GM12878 (cell line): ENCODE results near the gene LMF2. TPM values are rescaled to one million over a fixed set of nuclear protein-coding genes. Genes with fewer than 3 reads are reported as not detected.
A peak's percentile ranks its signal among the peaks of the same experiment; 100 is the strongest.

Experiments
- BMI1 ChIP-seq: fragments of 450-650 bp; IDR thresholded peaks from 2 replicates; pipeline ENCODE4 v1.6.1; 2016; ENCODE audit warnings: mild to moderate bottlenecking, moderate library complexity, borderline replicate concordance
- BRCA1 ChIP-seq: IDR thresholded peaks from 2 replicates; pipeline ENCODE4 v1.6.1; 2011; ENCODE audit warnings: low read depth, low read length, improper control_type of control experiment
- FOXK2 ChIP-seq: fragments of 450-650 bp; IDR thresholded peaks from 2 replicates; pipeline ENCODE4 v1.6.1; 2017; ENCODE audit warnings: mild to moderate bottlenecking, moderate library complexity
- GATAD2B ChIP-seq: fragments of 450-650 bp; conservative IDR thresholded peaks from 2 replicates; pipeline ENCODE4 v1.6.1; 2017; ENCODE audit warnings: low read depth, mild to moderate bottlenecking, moderate library complexity
- HDAC2 ChIP-seq: fragments of 200-600 bp; sonication (generic); IDR thresholded peaks from 2 replicates; pipeline ENCODE4 v1.6.1; 2017
- JUND ChIP-seq: IDR thresholded peaks from 2 replicates; pipeline ENCODE4 v1.6.1; 2012; ENCODE audit warnings: low read depth, mild to moderate bottlenecking, low read length, improper control_type of control experiment, moderate library complexity
- KAT2A ChIP-seq: conservative IDR thresholded peaks from 2 replicates; pipeline ENCODE4 v1.6.1; 2011; ENCODE audit warnings: low read depth, low read length; ENCODE audit not compliant: control insufficient read depth
- MAX ChIP-seq: IDR thresholded peaks from 2 replicates; pipeline ENCODE4 v1.6.1; 2012; ENCODE audit warnings: low read depth, low read length, improper control_type of control experiment
- MYB ChIP-seq: fragments of 150-350 bp; IDR thresholded peaks from 2 replicates; pipeline ENCODE4 v1.6.1; 2014; ENCODE audit warnings: mild to moderate bottlenecking, low read depth, low read length, borderline replicate concordance
- NR2C2 ChIP-seq: IDR thresholded peaks from 2 replicates; pipeline ENCODE4 v1.6.1; 2011; ENCODE audit warnings: borderline replicate concordance, low read depth; ENCODE audit not compliant: control insufficient read depth, insufficient read length
- PAX5 ChIP-seq: IDR thresholded peaks from 2 replicates; pipeline ENCODE4 v1.6.1; 2011; ENCODE audit warnings: low read depth, low read length, borderline replicate concordance
- PML ChIP-seq: IDR thresholded peaks from 2 replicates; pipeline ENCODE4 v1.6.1; 2012; ENCODE audit warnings: low read length, inconsistent platforms
- RCOR1 ChIP-seq: conservative IDR thresholded peaks from 2 replicates; pipeline ENCODE4 v1.6.1; 2012; ENCODE audit warnings: low read depth, low read length, improper control_type of control experiment
- RELA ChIP-seq: fragments of 450-650 bp; IDR thresholded peaks from 2 replicates; pipeline ENCODE4 v1.8.0; 2014; ENCODE audit warnings: borderline replicate concordance; ENCODE audit not compliant: partially characterized antibody
- SIN3A ChIP-seq: IDR thresholded peaks from 2 replicates; pipeline ENCODE4 v1.6.1; 2012; ENCODE audit warnings: low read depth, low read length, improper control_type of control experiment
- SMAD1 ChIP-seq: fragments of 450-650 bp; IDR thresholded peaks from 2 replicates; pipeline ENCODE4 v1.6.1; 2018; ENCODE audit warnings: mild to moderate bottlenecking, low read depth; ENCODE audit not compliant: partially characterized antibody
- SREBF1 ChIP-seq: IDR thresholded peaks from 2 replicates; pipeline ENCODE4 v1.6.1; 2012; ENCODE audit warnings: mild to moderate bottlenecking, low read length
- SREBF2 ChIP-seq: IDR thresholded peaks from 2 replicates; pipeline ENCODE4 v1.6.1; 2012; ENCODE audit warnings: mild to moderate bottlenecking, low read length
- STAT1 ChIP-seq: fragments of 450-650 bp; conservative IDR thresholded peaks from 2 replicates; pipeline ENCODE4 v1.6.1; 2014; ENCODE audit warnings: antibody characterized with exemption, mild to moderate bottlenecking
- USF1 ChIP-seq: IDR thresholded peaks from 2 replicates; pipeline ENCODE4 v1.6.1; 2011; ENCODE audit warnings: borderline replicate concordance, low read depth, mild to moderate bottlenecking, moderate library complexity, mixed read lengths, low read length; ENCODE audit not compliant: insufficient read depth; ENCODE audit errors: extremely low read length
- ZNF24 ChIP-seq: fragments of 450-650 bp; IDR thresholded peaks from 2 replicates; pipeline ENCODE4 v1.6.1; 2017; ENCODE audit warnings: antibody characterized with exemption, mild to moderate bottlenecking
- ZNF622 ChIP-seq: fragments of 450-650 bp; IDR thresholded peaks from 2 replicates; pipeline ENCODE4 v1.6.1; 2017; ENCODE audit warnings: mild to moderate bottlenecking, inconsistent platforms
- ZSCAN29 ChIP-seq: fragments of 450-650 bp; IDR thresholded peaks from 2 replicates; pipeline ENCODE4 v1.6.1; 2017; ENCODE audit warnings: mild to moderate bottlenecking, moderate library complexity
- polyA plus RNA-seq, 11 experiments: library from polyadenylated mRNA; depleted of rRNA in 4 of 11; unstranded in 6 of 11; stranded (reverse) in 5 of 11; fragments of >200 nt; fragmentation: Nextera tagmentation in 4 of 11; fragmentation: Illumina TruSeq in 1 of 11; extraction: Ambion mirVana in 4 of 11; extraction: Trizol in 1 of 11; gene quantifications; 1 replicate in 1 of 11; 2 replicates in 10 of 11; pipeline versions ENCODE4 v1.2.1 to v1.2.3, GENCODE V29; 2011 to 2016; ENCODE audit warnings: inconsistent platforms in 2 of 11, missing spikeins in 2 of 11, low read depth in 1 of 11
- total RNA-seq, 4 experiments: library from RNA; depleted of rRNA in 3 of 4; stranded (reverse); fragments of >200 nt in 3 of 4; fragmentation: Illumina TruSeq in 1 of 4; extraction: Trizol in 1 of 4; gene quantifications; 2 replicates each; pipeline versions ENCODE4 v1.2.1 to v1.2.3, GENCODE V29; 2013 to 2021
- TF ChIP-seq, protein P1 (sequence below): fragments of 450-650 bp; IDR thresholded peaks from 2 replicates; pipeline ENCODE4 v1.6.1; 2017; ENCODE audit warnings: mild to moderate bottlenecking, moderate library complexity
- TF ChIP-seq, protein P2 (sequence below): IDR thresholded peaks from 2 replicates; pipeline ENCODE4 v1.6.1; 2011; ENCODE audit warnings: low read depth, low read length, improper control_type of control experiment, borderline replicate concordance
- TF ChIP-seq, protein P3 (sequence below): IDR thresholded peaks from 2 replicates; pipeline ENCODE4 v1.6.1; 2012; ENCODE audit warnings: low read depth, low read length, improper control_type of control experiment

LMF2 gene
- total and polyA plus RNA-seq, 10 of the 15 experiments (the other 5 are each of a cell fraction or from before 2014, with no cell fraction given) = 0.08 to 57.5 (median 21.2) TPM

GRCh38 chr22:50529897-50530579 is 22.5 kb upstream of the LMF2 start, which contains the start of gene TYMP (continued):
- TF ChIP-seq HDAC2 (no peak), RCOR1 (no peak), RELA (no peak), GATAD2B (peak; percentile 90), PML (no peak), SMAD1 (no peak), SREBF2 (no peak), NR2C2 (no peak), ZNF622 (no peak), JUND (no peak), BRCA1 (no peak), BMI1 (no peak), MYB (no peak), PAX5 (no peak), FOXK2 (no peak), MAX (peak; percentile 86), USF1 (no peak), ZSCAN29 (no peak), STAT1 (no peak), ZNF24 (no peak), SIN3A (0 out of 2 replicates have a peak, but pooled peaks have one; percentile 5), KAT2A (no peak), SREBF1 (no peak)
- TF ChIP-seq, protein P1, sequence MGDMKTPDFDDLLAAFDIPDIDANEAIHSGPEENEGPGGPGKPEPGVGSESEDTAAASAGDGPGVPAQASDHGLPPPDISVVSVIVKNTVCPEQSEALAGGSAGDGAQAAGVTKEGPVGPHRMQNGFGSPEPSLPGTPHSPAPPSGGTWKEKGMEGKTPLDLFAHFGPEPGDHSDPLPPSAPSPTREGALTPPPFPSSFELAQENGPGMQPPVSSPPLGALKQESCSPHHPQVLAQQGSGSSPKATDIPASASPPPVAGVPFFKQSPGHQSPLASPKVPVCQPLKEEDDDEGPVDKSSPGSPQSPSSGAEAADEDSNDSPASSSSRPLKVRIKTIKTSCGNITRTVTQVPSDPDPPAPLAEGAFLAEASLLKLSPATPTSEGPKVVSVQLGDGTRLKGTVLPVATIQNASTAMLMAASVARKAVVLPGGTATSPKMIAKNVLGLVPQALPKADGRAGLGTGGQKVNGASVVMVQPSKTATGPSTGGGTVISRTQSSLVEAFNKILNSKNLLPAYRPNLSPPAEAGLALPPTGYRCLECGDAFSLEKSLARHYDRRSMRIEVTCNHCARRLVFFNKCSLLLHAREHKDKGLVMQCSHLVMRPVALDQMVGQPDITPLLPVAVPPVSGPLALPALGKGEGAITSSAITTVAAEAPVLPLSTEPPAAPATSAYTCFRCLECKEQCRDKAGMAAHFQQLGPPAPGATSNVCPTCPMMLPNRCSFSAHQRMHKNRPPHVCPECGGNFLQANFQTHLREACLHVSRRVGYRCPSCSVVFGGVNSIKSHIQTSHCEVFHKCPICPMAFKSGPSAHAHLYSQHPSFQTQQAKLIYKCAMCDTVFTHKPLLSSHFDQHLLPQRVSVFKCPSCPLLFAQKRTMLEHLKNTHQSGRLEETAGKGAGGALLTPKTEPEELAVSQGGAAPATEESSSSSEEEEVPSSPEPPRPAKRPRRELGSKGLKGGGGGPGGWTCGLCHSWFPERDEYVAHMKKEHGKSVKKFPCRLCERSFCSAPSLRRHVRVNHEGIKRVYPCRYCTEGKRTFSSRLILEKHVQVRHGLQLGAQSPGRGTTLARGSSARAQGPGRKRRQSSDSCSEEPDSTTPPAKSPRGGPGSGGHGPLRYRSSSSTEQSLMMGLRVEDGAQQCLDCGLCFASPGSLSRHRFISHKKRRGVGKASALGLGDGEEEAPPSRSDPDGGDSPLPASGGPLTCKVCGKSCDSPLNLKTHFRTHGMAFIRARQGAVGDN = 0 out of 2 replicates have a peak, but pooled peaks have one; percentile 36
- TF ChIP-seq, protein P2, sequence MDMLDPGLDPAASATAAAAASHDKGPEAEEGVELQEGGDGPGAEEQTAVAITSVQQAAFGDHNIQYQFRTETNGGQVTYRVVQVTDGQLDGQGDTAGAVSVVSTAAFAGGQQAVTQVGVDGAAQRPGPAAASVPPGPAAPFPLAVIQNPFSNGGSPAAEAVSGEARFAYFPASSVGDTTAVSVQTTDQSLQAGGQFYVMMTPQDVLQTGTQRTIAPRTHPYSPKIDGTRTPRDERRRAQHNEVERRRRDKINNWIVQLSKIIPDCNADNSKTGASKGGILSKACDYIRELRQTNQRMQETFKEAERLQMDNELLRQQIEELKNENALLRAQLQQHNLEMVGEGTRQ = no peak
- TF ChIP-seq, protein P3, sequence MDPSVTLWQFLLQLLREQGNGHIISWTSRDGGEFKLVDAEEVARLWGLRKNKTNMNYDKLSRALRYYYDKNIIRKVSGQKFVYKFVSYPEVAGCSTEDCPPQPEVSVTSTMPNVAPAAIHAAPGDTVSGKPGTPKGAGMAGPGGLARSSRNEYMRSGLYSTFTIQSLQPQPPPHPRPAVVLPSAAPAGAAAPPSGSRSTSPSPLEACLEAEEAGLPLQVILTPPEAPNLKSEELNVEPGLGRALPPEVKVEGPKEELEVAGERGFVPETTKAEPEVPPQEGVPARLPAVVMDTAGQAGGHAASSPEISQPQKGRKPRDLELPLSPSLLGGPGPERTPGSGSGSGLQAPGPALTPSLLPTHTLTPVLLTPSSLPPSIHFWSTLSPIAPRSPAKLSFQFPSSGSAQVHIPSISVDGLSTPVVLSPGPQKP = no peak
